IPS DF 6.9 (cell line): Measurements from ENCODE around the gene ESYT1.

ENCODE experiments used
- DNase-seq: peaks from one replicate; pipeline ENCODE4 v3.0.0-alpha.2; 2013; ENCODE audit warnings: low read depth, low spot score
- H3K27ac ChIP-seq: one replicate; pipeline ENCODE4 v1.5.1; 2013; ENCODE audit warnings: low read length, control low read depth
- H3K27me3 ChIP-seq: 2 replicates; pipeline ENCODE4 v1.6.1; 2013; ENCODE audit warnings: mild to moderate bottlenecking, low read length; ENCODE audit not compliant: control insufficient read depth, insufficient read depth
- H3K36me3 ChIP-seq: 2 replicates; pipeline ENCODE4 v1.6.1; 2013; ENCODE audit warnings: low read length; ENCODE audit not compliant: control insufficient read depth, insufficient read depth
- H3K4me1 ChIP-seq: 2 replicates; pipeline ENCODE4 v1.6.1; 2013; ENCODE audit warnings: low read length; ENCODE audit not compliant: control insufficient read depth, insufficient read depth
- H3K4me3 ChIP-seq: 2 replicates; pipeline ENCODE4 v1.5.1; 2013; ENCODE audit warnings: mild to moderate bottlenecking, low read length
- H3K9me3 ChIP-seq: 2 replicates; pipeline ENCODE4 v1.6.1; 2013; ENCODE audit warnings: low read length, inconsistent platforms; ENCODE audit not compliant: control insufficient read depth, insufficient read depth
- WGBS: extraction: QIAGEN DNeasy Blood & Tissue Kit; methylation state at CpG from one replicate; pipeline ENCODE4 v1.1.7; 2013; ENCODE audit warnings: mixed read lengths, missing lambda C conversion rate; ENCODE audit not compliant: insufficient read length, insufficient coverage; 5-methylcytosine and 5-hydroxymethylcytosine counted together

The ESYT1 gene

GRCh38 chr12:56128670-56129205 is 671 bp downstream of the ESYT1 start:
- no peak overlapping the region for H3K27ac ChIP-seq

GRCh38 chr12:56129206-56129941 is 1.3 kb downstream of the ESYT1 start:
- Histone ChIP-seq H3K9me3 (no peaks in the 10 kb centered on the region), H3K4me1 (no peaks in the 10 kb centered on the region; the same call in 1 of the 2 replicates), H3K4me3 (peak overlapping the region; percentile 70; the same call in 1 of the 2 replicates), H3K36me3 (peaks cover 34% of the 10 kb centered on the region), H3K27me3 (no peaks in the 10 kb centered on the region), H3K27ac (no peak overlapping the region)
- no CpG with 5 or more reads among the region's 29 CpGs for WGBS
- DNase-seq, result no peak

More at GRCh38 chr12:56128670-56129205, 671 bp downstream of the ESYT1 start:
- Histone ChIP-seq H3K4me3 (peak overlapping the region; percentile 70), H3K9me3 (no peaks in the 10 kb centered on the region), H3K36me3 (peaks cover 29% of the 10 kb centered on the region), H3K27me3 (no peaks in the 10 kb centered on the region), H3K4me1 (no peaks in the 10 kb centered on the region; the same call in 1 of the 2 replicates)
- WGBS, result no CpG with 5 or more reads among the region's 20 CpGs
- DNase-seq, result no peak

GRCh38 chr12:56129942-56130495 is 2.0 kb downstream of the ESYT1 start:
- Histone ChIP-seq H3K9me3 (no peaks in the 10 kb centered on the region), H3K36me3 (peaks cover 34% of the 10 kb centered on the region), H3K4me1 (no peaks in the 10 kb centered on the region; the same call in 1 of the 2 replicates), H3K4me3 (no peak overlapping the region), H3K27me3 (no peaks in the 10 kb centered on the region), H3K27ac (no peak overlapping the region)
- no CpG with 5 or more reads among the region's 22 CpGs for WGBS
- DNase-seq, result no peak

- WGBS, result no CpG with 5 or more reads among the region's 4 CpGs
- no peaks in the 10 kb centered on the region; the same call in 1 of the 2 replicates for H3K4me1 ChIP-seq
- no peak for DNase-seq
- no peaks in the 10 kb centered on the region for H3K9me3 ChIP-seq
- H3K4me3 ChIP-seq, result no peak overlapping the region
- H3K27ac ChIP-seq, result no peak overlapping the region
- H3K36me3 ChIP-seq, result peaks cover 34% of the 10 kb centered on the region
- H3K27me3 ChIP-seq, result no peaks in the 10 kb centered on the region
Measured at GRCh38 chr12:56130876-56131275, 2.8 kb downstream of the ESYT1 start.

- Histone ChIP-seq H3K9me3 (no peaks in the 10 kb centered on the region), H3K36me3 (peaks cover 52% of the 10 kb centered on the region), H3K4me1 (no peaks in the 10 kb centered on the region), H3K27ac (no peak overlapping the region), H3K27me3 (no peaks in the 10 kb centered on the region), H3K4me3 (no peak overlapping the region)
- DNase-seq, result no peak
- no CpG with 5 or more reads among the region's 6 CpGs for WGBS
Measured at GRCh38 chr12:56134897-56135296, 6.8 kb downstream of the ESYT1 start.

- WGBS, result no CpG with 5 or more reads among the region's 14 CpGs
- no peak overlapping the region for H3K27ac ChIP-seq
- no peaks in the 10 kb centered on the region for H3K4me1 ChIP-seq
- no peak overlapping the region for H3K4me3 ChIP-seq
- DNase-seq, result no peak
- no peaks in the 10 kb centered on the region for H3K27me3 ChIP-seq
- H3K9me3 ChIP-seq, result no peaks in the 10 kb centered on the region
- H3K36me3 ChIP-seq, result peaks cover 46% of the 10 kb centered on the region
Measured at GRCh38 chr12:56137853-56138571, 9.9 kb downstream of the ESYT1 start.

- no CpG with 5 or more reads among the region's 19 CpGs for WGBS
- Histone ChIP-seq H3K27me3 (no peaks in the 10 kb centered on the region), H3K9me3 (no peaks in the 10 kb centered on the region), H3K36me3 (peaks cover 36% of the 10 kb centered on the region), H3K4me3 (no peak overlapping the region), H3K27ac (no peak overlapping the region), H3K4me1 (no peaks in the 10 kb centered on the region)
- DNase-seq, result no peak
Measured at GRCh38 chr12:56141946-56142784, 14.1 kb downstream of the ESYT1 start.

GRCh38 chr12:56143217-56143616 is 15.2 kb downstream of the ESYT1 start:
- H3K4me1 ChIP-seq, result no peaks in the 10 kb centered on the region
- H3K4me3 ChIP-seq, result no peak overlapping the region
- no peak for DNase-seq
- no peaks in the 10 kb centered on the region for H3K9me3 ChIP-seq
- H3K36me3 ChIP-seq, result peaks cover 30% of the 10 kb centered on the region
- H3K27me3 ChIP-seq, result no peaks in the 10 kb centered on the region
- no CpG with 5 or more reads among the region's 4 CpGs for WGBS
- H3K27ac ChIP-seq, result no peak overlapping the region

- Histone ChIP-seq H3K36me3 (peaks cover 24% of the 10 kb centered on the region), H3K27me3 (no peaks in the 10 kb centered on the region), H3K27ac (no peak overlapping the region), H3K4me1 (no peaks in the 10 kb centered on the region), H3K9me3 (no peaks in the 10 kb centered on the region), H3K4me3 (no peak overlapping the region)
- no CpG with 5 or more reads among the region's 8 CpGs for WGBS
- DNase-seq, result no peak
Measured at GRCh38 chr12:56143870-56144269, 15.8 kb downstream of the ESYT1 start.

- no peak for DNase-seq
- H3K4me1 ChIP-seq, result no peaks in the 10 kb centered on the region
- H3K27me3 ChIP-seq, result no peaks in the 10 kb centered on the region
- no CpG with 5 or more reads among the region's 3 CpGs for WGBS
- no peak overlapping the region for H3K27ac ChIP-seq
- H3K4me3 ChIP-seq, result no peak overlapping the region
- H3K9me3 ChIP-seq, result no peaks in the 10 kb centered on the region
- peaks cover 24% of the 10 kb centered on the region for H3K36me3 ChIP-seq
Measured at GRCh38 chr12:56145217-56145616, 17.1 kb downstream of the ESYT1 start.
